ENCODE data around the gene SHFL. TPM values are rescaled to one million over a fixed set of nuclear protein-coding genes. Genes with fewer than 3 reads are reported as not detected.

SHFL gene
- total RNA-seq, 1 experiment from 2014 or later = 18.5 TPM

DNA sequence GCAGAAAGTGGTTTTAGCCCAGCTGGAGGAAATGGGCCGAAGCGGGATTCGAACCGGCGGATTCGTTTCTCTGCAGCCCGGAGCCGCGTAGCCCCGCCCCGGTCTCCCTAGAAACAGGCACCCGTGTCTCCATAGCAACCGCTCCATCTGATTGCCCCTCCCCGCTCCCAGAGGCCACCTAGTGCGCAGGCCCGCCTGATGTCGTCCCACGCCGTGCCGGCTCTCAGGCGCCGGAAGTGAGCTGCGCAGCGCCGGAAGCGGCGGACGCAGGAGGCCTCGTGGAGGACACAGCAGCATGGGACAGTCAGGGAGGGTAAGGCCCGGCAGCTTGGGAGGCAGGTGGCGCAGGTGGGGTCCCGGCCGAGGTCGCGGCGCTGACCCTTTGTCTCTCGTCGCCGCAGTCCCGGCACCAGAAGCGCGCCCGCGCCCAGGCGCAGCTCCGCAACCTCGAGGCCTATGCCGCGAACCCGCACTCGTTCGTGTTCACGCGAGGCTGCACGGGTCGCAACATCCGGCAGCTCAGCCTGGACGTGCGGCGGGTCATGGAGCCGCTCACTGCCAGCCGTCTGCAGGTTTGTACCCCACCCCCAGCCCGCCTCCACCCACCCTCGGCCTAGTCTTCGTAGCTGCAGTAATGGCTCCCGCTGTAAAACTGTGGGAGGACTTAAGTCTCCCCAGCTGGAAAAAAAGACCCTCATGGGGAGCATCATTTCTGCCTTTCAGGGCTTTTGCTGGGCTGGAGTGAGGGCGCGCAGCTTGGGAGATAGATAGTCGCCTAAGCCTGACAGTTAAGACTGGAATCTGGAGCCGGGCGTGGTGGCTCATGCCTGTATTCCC is 20.2 kb downstream of the SHFL start, which contains the start of gene PPAN:
Gene PPAN, plus strand, starts transcription at position 263 of the 837 bp plus-strand sequence. Its CDS starts 33 bp downstream, at position 296.
- peaks cover 34 to 39% of the 10 kb centered on the region in 2 experiments for H3K36me3 ChIP-seq (ENCODE audit: control insufficient read depth in 1 of 2, insufficient read depth in 2 of 2, low read length in 2 of 2)
- no peaks in the 10 kb centered on the region for H3K27me3 ChIP-seq (ENCODE audit: insufficient read depth, low read length)
- ATAC-seq = peak; percentile 94
- peak within 1 kb of the TSS; percentile 77 for H2AFZ ChIP-seq (ENCODE audit: low read depth, low read length, poor library complexity, severe bottlenecking)
- H3K9ac ChIP-seq (ENCODE audit: low read length) = peak within 1 kb of the TSS; percentile 85
- ChIA-PET CTCF (interaction anchor here (0.6 to 1.2 kb wide), 3 partner anchors 10 to 144 kb away, joined by 3 to 9 read pairs (median 3); no protein-coding TSS in a partner anchor), POLR2A (interaction anchor here (0.6 to 2.4 kb wide), 4 partner anchors 8 to 18 kb away, joined by 3 to 14 read pairs (median 4); no protein-coding TSS in a partner anchor), RAD21 (ENCODE audit: low non-redundant PET in 1 of 2, low total read pairs in 2 of 2, uncharacterized antibody in 2 of 2, unreplicated experiment in 2 of 2) (no interaction called here)
- no peaks in the 10 kb centered on the region for H3K9me3 ChIP-seq (ENCODE audit: control insufficient read depth in 1 of 2, insufficient read depth in 1 of 2, low read depth in 1 of 2, low read length in 2 of 2)
- DNase-seq (ENCODE audit: low read depth, low spot score) = peak; percentile 94
- intact Hi-C loops (cut with micrococcal nuclease) = no loop called here
- peak within 1 kb of the TSS; percentile 89 for H3K27ac ChIP-seq (ENCODE audit: low read depth, low read length)
- peak within 1 kb of the TSS; percentile 72 to 99 for H3K4me3 ChIP-seq (replicated peaks in 1 of 2; ENCODE audit: low read depth in 1 of 2, low read length in 2 of 2)
- peaks cover 46% of the 10 kb centered on the region for H3K79me2 ChIP-seq (ENCODE audit: insufficient read depth, low read length)
- TF ChIP-seq RAD21 (IDR thresholded peaks at IDR 0.05; ENCODE audit: low read depth) (no peak), SRF (IDR thresholded peaks at IDR 0.05; ENCODE audit: low read depth) (peak; percentile 66; the same call in 1 of the 2 replicates), CEBPB (IDR thresholded peaks at IDR 0.05; ENCODE audit: low read depth) (no peak), SIN3A (IDR thresholded peaks at IDR 0.05; ENCODE audit: low read depth) (peak; percentile 88), POLR2AphosphoS5 (IDR thresholded peaks at IDR 0.05; ENCODE audit: low read depth, low read length) (peak; percentile 82), ZFX (IDR thresholded peaks at IDR 0.05) (peak; percentile 98), EGR1 (IDR thresholded peaks at IDR 0.05; ENCODE audit: low read depth) (no peak), TCF7L2 (IDR thresholded peaks at IDR 0.05; ENCODE audit: borderline replicate concordance, extremely low read depth, insufficient read depth, insufficient read length) (peak; percentile 19), YY1 (IDR thresholded peaks at IDR 0.05; ENCODE audit: extremely low read depth, insufficient replicate concordance, low read depth, low read length) (peak; percentile 36)
- TF ChIP-seq, protein P1, sequence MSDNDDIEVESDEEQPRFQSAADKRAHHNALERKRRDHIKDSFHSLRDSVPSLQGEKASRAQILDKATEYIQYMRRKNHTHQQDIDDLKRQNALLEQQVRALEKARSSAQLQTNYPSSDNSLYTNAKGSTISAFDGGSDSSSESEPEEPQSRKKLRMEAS (IDR thresholded peaks at IDR 0.05) = peak; percentile 100
- peaks cover 12 to 35% of the 10 kb centered on the region in 2 experiments for H3K4me1 ChIP-seq (ENCODE audit: control insufficient read depth in 1 of 2, insufficient read depth in 2 of 2, low read length in 2 of 2)
- no TSS peak for BruUV-seq (replicated peaks)
- H4K20me1 ChIP-seq (ENCODE audit: insufficient read depth) = no peaks in the 10 kb centered on the region
- H3K4me2 ChIP-seq (ENCODE audit: low read length) = peak within 1 kb of the TSS; percentile 94
- no peaks in the 10 kb centered on the region for H3K9me2 ChIP-seq (ENCODE audit: insufficient read depth)
